Glomerular visceral epithelial cell (primary cell): Measurements from ENCODE around the gene GOT1.

Experiments used
- DNase-seq: peaks from one replicate; pipeline ENCODE4 v3.0.0-alpha.2; 2016; ENCODE audit errors: extremely low spot score

The GOT1 gene

GRCh38 chr10:99430451-99431189 is at the start of gene GOT1:
GOT1 (minus strand) TSS chr10:99430624; CDS start chr10:99430565, 59 bp downstream.
- peak; percentile 98 for DNase-seq

- no peak for DNase-seq
These were observed 39.9 kb upstream of the GOT1 start for GRCh38 chr10:99470327-99470726.

GRCh38 chr10:99467236-99467999 is 37.0 kb upstream of the GOT1 start:
- DNase-seq = no peak

GRCh38 chr10:99466632-99467223 is 36.3 kb upstream of the GOT1 start:
- no peak for DNase-seq

- DNase-seq = no peak
These were observed 30.8 kb upstream of the GOT1 start for GRCh38 chr10:99461230-99461629.

- DNase-seq = no peak
These were observed 29.6 kb upstream of the GOT1 start for GRCh38 chr10:99460070-99460469.

- DNase-seq = no peak
These were observed 28.8 kb upstream of the GOT1 start for GRCh38 chr10:99459217-99459616.

- no peak for DNase-seq
These were observed 27.4 kb upstream of the GOT1 start for GRCh38 chr10:99457813-99458212.

- no peak for DNase-seq
These were observed 26.5 kb upstream of the GOT1 start for GRCh38 chr10:99456931-99457288.

GRCh38 chr10:99456207-99456930 is 25.9 kb upstream of the GOT1 start:
- no peak for DNase-seq

- DNase-seq = no peak
These were observed 21.6 kb upstream of the GOT1 start for GRCh38 chr10:99451981-99452380.

GRCh38 chr10:99451499-99451788 is 21.0 kb upstream of the GOT1 start:
- DNase-seq = no peak

GRCh38 chr10:99450624-99451498 is 20.4 kb upstream of the GOT1 start:
- DNase-seq = no peak

GRCh38 chr10:99450156-99450555 is 19.7 kb upstream of the GOT1 start:
- no peak for DNase-seq

- no peak for DNase-seq
These were observed 18.6 kb upstream of the GOT1 start for GRCh38 chr10:99449023-99449422.

- DNase-seq = no peak
These were observed 14.1 kb upstream of the GOT1 start for GRCh38 chr10:99444383-99445045.

- no peak for DNase-seq
These were observed 13.1 kb upstream of the GOT1 start for GRCh38 chr10:99443500-99443899.

GRCh38 chr10:99442394-99442793 is 12.0 kb upstream of the GOT1 start:
- DNase-seq = no peak

GRCh38 chr10:99438890-99439289 is 8.5 kb upstream of the GOT1 start:
- no peak for DNase-seq

GRCh38 chr10:99435986-99436638 is 5.7 kb upstream of the GOT1 start:
- DNase-seq = peak; percentile 54
